ENCODE results near the gene PDSS1. TPM values are rescaled to one million over a fixed set of nuclear protein-coding genes. Genes with fewer than 3 reads are reported as not detected.
A peak's percentile ranks its signal among the peaks of the same experiment; 100 is the strongest.

The PDSS1 gene
- total RNA-seq, 1 donor from 2014 or later = 7.9 TPM

- Histone ChIP-seq H3K4me3 (ENCODE audit: low read depth, low read length) (no peak overlapping the region), H3K27me3 (ENCODE audit: control insufficient read depth, insufficient read depth, low read length) (no peaks in the 10 kb centered on the region), H3K36me3 (ENCODE audit: control insufficient read depth, insufficient read depth, low read length) (no peaks in the 10 kb centered on the region)
- DNase-seq (ENCODE audit: low read depth) = no peak
- TF ChIP-seq CTCF (IDR thresholded peaks at IDR 0.05; ENCODE audit: insufficient read depth, low read length, poor library complexity, severe bottlenecking) = no peak
These were observed 31.9 kb downstream of the PDSS1 start for GRCh38 chr10:26729395-26729794.

DNA sequence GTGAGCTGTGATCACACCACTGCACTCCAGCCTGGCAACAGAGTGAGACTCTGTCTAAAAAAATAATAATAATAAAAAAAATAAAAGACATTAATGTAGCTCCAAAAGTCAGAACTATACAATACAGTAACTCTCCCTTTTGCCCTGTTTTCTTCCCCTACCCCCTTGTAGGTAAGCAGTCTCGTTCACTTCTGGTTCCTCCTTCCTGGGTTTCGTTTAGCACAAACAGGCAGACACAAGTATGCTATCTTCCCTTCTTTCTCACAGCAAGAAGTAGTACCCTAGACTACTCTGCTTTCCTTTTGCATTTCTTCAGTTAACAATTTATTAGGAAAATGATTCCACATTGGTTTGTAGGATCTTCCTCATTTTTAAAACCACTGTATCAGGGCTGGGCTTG is 33.1 kb downstream of the PDSS1 start:
- TF ChIP-seq CTCF (IDR thresholded peaks at IDR 0.05; ENCODE audit: insufficient read depth, low read length, poor library complexity, severe bottlenecking) = no peak
- H3K36me3 ChIP-seq (ENCODE audit: control insufficient read depth, insufficient read depth, low read length) = no peaks in the 10 kb centered on the region
- H3K27me3 ChIP-seq (ENCODE audit: control insufficient read depth, insufficient read depth, low read length) = no peaks in the 10 kb centered on the region
- DNase-seq (ENCODE audit: low read depth) = no peak
- no peak overlapping the region for H3K4me3 ChIP-seq (ENCODE audit: low read depth, low read length)

DNA sequence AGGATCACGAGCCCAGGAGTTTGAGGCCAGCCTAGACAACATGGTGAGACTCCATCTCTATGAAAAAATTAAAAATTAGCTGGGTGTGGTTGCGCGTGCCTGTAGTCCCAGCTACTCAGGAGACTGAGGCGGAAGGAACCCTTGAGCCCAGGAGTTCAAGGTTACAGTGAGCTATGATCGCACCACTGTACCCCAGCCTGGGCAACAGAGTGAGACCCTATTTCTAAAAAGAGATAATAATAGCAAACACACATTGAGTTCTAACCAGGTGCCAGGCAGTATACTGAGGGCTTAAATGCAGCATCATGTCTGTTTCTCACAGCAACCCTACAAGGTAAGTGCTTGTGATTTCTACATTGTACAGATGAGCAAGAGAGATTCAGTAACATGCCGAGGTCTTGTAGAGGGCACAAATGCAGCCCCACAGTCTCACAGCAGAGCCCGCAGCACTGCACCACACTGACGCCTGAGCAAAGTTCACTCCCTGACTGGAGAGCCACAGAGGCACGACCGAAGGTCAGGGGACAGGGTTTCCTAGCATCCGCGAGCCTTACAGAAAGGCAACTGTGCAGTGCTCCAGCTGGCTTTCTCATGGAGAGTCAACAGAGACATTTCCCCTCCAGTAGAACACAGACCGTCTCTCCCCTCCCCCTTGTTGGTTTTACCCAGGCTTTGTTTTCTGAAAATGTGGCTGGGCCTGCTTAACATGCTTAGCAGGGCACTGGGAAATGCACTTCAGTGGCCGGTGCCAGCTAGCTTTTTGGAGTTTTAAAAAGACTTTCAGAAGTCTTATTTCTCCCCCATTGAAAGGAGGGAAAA is 36.5 kb downstream of the PDSS1 start:
- DNase-seq (ENCODE audit: low read depth) = no peak
- no peak for TF ChIP-seq CTCF (IDR thresholded peaks at IDR 0.05; ENCODE audit: insufficient read depth, low read length, poor library complexity, severe bottlenecking)
- no peaks in the 10 kb centered on the region for H3K36me3 ChIP-seq (ENCODE audit: control insufficient read depth, insufficient read depth, low read length)
- H3K27me3 ChIP-seq (ENCODE audit: control insufficient read depth, insufficient read depth, low read length) = no peaks in the 10 kb centered on the region
- no peak overlapping the region for H3K4me3 ChIP-seq (ENCODE audit: low read depth, low read length)

DNA sequence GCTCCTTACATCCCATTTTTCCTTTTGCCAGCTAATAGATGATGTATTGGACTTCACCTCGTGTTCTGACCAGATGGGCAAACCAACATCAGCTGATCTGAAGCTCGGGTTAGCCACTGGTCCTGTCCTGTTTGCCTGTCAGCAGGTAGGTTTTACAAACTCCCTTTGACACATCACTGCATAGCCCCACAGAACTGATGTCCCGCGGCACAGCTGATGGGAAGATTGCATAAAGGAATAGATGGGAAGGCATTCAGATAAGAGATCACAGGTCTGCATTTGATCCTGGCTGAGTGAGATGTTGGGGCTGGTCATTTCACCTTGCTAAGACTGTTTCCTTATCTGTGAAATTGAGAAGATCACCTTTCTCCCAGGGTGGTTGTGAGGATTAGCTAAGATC is 37.9 kb downstream of the PDSS1 start:
- TF ChIP-seq CTCF (IDR thresholded peaks at IDR 0.05; ENCODE audit: insufficient read depth, low read length, poor library complexity, severe bottlenecking) = no peak
- no peak overlapping the region for H3K4me3 ChIP-seq (ENCODE audit: low read depth, low read length)
- no peaks in the 10 kb centered on the region for H3K36me3 ChIP-seq (ENCODE audit: control insufficient read depth, insufficient read depth, low read length)

DNA sequence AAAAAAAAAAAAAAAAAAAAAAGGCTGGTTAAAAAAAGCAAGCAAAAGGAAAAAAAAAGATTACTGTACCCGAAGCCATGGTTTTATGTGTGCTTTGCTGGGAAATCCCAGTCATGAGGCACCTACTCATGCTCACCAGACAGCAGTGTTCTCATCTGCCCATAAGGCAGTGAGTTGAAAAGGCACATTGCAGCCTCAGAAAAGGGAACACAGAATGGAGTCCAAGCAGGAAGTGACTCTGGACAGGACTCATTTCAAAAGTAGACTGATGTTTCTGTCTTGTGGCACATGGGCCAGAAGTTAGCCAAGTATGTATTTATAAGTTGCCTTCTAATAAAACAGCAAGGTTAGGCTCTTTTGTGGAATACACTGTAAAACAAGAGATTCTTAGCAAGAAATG is 40.2 kb downstream of the PDSS1 start:
- H3K36me3 ChIP-seq (ENCODE audit: control insufficient read depth, insufficient read depth, low read length) = no peaks in the 10 kb centered on the region
- peak; percentile 29 for DNase-seq (ENCODE audit: low read depth)
- TF ChIP-seq CTCF (IDR thresholded peaks at IDR 0.05; ENCODE audit: insufficient read depth, low read length, poor library complexity, severe bottlenecking) = no peak
- H3K4me3 ChIP-seq (ENCODE audit: low read depth, low read length) = no peak overlapping the region
- H3K27me3 ChIP-seq (ENCODE audit: control insufficient read depth, insufficient read depth, low read length) = no peaks in the 10 kb centered on the region

More for the DNA sequence above, 37.9 kb downstream of the PDSS1 start:
- no peak for DNase-seq (ENCODE audit: low read depth)
- no peaks in the 10 kb centered on the region for H3K27me3 ChIP-seq (ENCODE audit: control insufficient read depth, insufficient read depth, low read length)

All from kidney epithelial cell (primary cell).